ENCODE measurements around the gene CNOT10.
"Not testable (repeated sequence)": the region's sequence is repeated elsewhere in the genome, so short reads cannot be mapped to it uniquely, and the experiment has no call there.

Gene CNOT10

DNA sequence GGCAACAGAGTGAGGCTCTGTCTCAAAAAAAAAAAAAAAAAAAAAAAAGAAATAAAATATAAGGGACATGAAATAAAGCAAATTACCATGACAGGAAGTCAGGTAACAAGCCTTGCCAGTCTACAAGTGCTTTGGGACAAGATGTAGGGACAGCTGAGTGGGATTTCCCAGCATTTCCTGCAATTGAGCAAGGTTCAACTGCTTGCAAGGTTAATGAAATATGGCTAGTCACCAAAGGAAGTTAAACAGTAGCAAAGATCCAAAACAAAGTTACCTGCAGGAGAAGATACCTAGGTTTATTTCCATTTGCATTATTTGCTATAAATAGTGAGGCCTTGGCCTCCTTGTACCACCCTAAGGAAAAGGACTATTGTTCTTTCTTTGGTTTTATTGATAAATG lies 22.3 kb upstream of the CNOT10 start:
- H3K27me3 ChIP-seq (ENCODE audit: control insufficient read depth in 1 of 2, insufficient read depth in 2 of 2, low read length in 2 of 2), result no peaks in the 10 kb centered on the region
- no peaks in the 10 kb centered on the region for H3K4me1 ChIP-seq (ENCODE audit: control insufficient read depth in 1 of 2, insufficient read depth in 2 of 2, low read length in 2 of 2)
- no peaks in the 10 kb centered on the region for H3K9me3 ChIP-seq (ENCODE audit: control insufficient read depth in 1 of 2, low read length in 2 of 2)
- H3K27ac ChIP-seq (ENCODE audit: low read depth, low read length), result no peak overlapping the region
- no peak overlapping the region for H3K9ac ChIP-seq (ENCODE audit: low read depth in 1 of 2, low read length in 2 of 2)
- H3K4me3 ChIP-seq (ENCODE audit: low read depth in 1 of 2, low read length in 2 of 2), result no peak overlapping the region
- H3K36me3 ChIP-seq (ENCODE audit: control insufficient read depth in 1 of 2, insufficient read depth in 2 of 2, low read length in 2 of 2), result no peaks in the 10 kb centered on the region

GRCh38 chr3:32664630-32665075 lies 20.3 kb upstream of the CNOT10 start:
- not testable (repeated sequence) for H3K4me1 ChIP-seq (ENCODE audit: control insufficient read depth in 1 of 2, insufficient read depth in 2 of 2, low read length in 2 of 2); H3K4me3 ChIP-seq (ENCODE audit: low read depth in 1 of 2, low read length in 2 of 2); H3K9me3 ChIP-seq (ENCODE audit: control insufficient read depth in 1 of 2, low read length in 2 of 2); H3K27me3 ChIP-seq (ENCODE audit: control insufficient read depth in 1 of 2, insufficient read depth in 2 of 2, low read length in 2 of 2); H3K27ac ChIP-seq (ENCODE audit: low read depth, low read length); H3K9ac ChIP-seq (ENCODE audit: low read depth in 1 of 2, low read length in 2 of 2); H3K36me3 ChIP-seq (ENCODE audit: control insufficient read depth in 1 of 2, insufficient read depth in 2 of 2, low read length in 2 of 2)

GRCh38 chr3:32667072-32667582 lies 17.9 kb upstream of the CNOT10 start:
- H3K27ac ChIP-seq (ENCODE audit: low read depth, low read length), result no peak overlapping the region
- no peaks in the 10 kb centered on the region for H3K27me3 ChIP-seq (ENCODE audit: control insufficient read depth in 1 of 2, insufficient read depth in 2 of 2, low read length in 2 of 2)
- H3K4me1 ChIP-seq (ENCODE audit: control insufficient read depth in 1 of 2, insufficient read depth in 2 of 2, low read length in 2 of 2), result no peaks in the 10 kb centered on the region
- H3K36me3 ChIP-seq (ENCODE audit: control insufficient read depth in 1 of 2, insufficient read depth in 2 of 2, low read length in 2 of 2), result no peaks in the 10 kb centered on the region
- no peak overlapping the region for H3K9ac ChIP-seq (ENCODE audit: low read depth in 1 of 2, low read length in 2 of 2)
- H3K9me3 ChIP-seq (ENCODE audit: control insufficient read depth in 1 of 2, low read length in 2 of 2), result no peaks in the 10 kb centered on the region
- no peak overlapping the region for H3K4me3 ChIP-seq (ENCODE audit: low read depth in 1 of 2, low read length in 2 of 2)

- not testable (repeated sequence) for H3K27ac ChIP-seq (ENCODE audit: low read depth, low read length); H3K4me3 ChIP-seq (ENCODE audit: low read depth in 1 of 2, low read length in 2 of 2); H3K9ac ChIP-seq (ENCODE audit: low read depth in 1 of 2, low read length in 2 of 2); H3K36me3 ChIP-seq (ENCODE audit: control insufficient read depth in 1 of 2, insufficient read depth in 2 of 2, low read length in 2 of 2); H3K4me1 ChIP-seq (ENCODE audit: control insufficient read depth in 1 of 2, insufficient read depth in 2 of 2, low read length in 2 of 2); H3K27me3 ChIP-seq (ENCODE audit: control insufficient read depth in 1 of 2, insufficient read depth in 2 of 2, low read length in 2 of 2); H3K9me3 ChIP-seq (ENCODE audit: control insufficient read depth in 1 of 2, low read length in 2 of 2)
These were observed 15.8 kb upstream of the CNOT10 start for GRCh38 chr3:32669226-32669625.

- not testable (repeated sequence) for H3K4me3 ChIP-seq (ENCODE audit: low read depth in 1 of 2, low read length in 2 of 2); H3K36me3 ChIP-seq (ENCODE audit: control insufficient read depth in 1 of 2, insufficient read depth in 2 of 2, low read length in 2 of 2)
These were observed 11.3 kb upstream of the CNOT10 start for GRCh38 chr3:32673730-32674129.

DNA sequence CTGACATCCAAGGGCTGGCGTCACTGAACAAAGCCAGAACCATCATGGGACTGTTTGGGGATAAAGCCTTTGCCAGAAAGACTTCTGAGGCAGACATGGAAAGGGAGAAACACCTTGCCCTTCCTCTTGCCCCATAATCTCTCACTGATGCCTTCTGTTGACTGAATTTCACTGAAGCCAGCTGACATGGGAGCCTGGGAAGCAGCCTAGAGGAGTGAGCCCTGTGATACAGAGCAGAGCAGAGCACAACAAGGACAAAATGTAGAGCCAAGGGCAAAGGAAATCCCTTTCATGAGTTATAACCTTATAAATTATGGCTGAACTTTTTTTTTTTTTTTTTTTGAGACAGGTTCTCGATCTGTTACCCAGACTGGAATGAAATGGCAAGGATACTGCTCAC lies 9.8 kb upstream of the CNOT10 start:
- no peaks in the 10 kb centered on the region for H3K4me1 ChIP-seq (ENCODE audit: control insufficient read depth in 1 of 2, insufficient read depth in 2 of 2, low read length in 2 of 2)
- no peaks in the 10 kb centered on the region for H3K36me3 ChIP-seq (ENCODE audit: control insufficient read depth in 1 of 2, insufficient read depth in 2 of 2, low read length in 2 of 2)
- H3K9me3 ChIP-seq (ENCODE audit: control insufficient read depth in 1 of 2, low read length in 2 of 2), result no peaks in the 10 kb centered on the region
- no peak overlapping the region for H3K27ac ChIP-seq (ENCODE audit: low read depth, low read length)
- H3K27me3 ChIP-seq (ENCODE audit: control insufficient read depth in 1 of 2, insufficient read depth in 2 of 2, low read length in 2 of 2), result no peaks in the 10 kb centered on the region
- H3K4me3 ChIP-seq (ENCODE audit: low read depth in 1 of 2, low read length in 2 of 2), result no peak overlapping the region
- H3K9ac ChIP-seq (ENCODE audit: low read depth in 1 of 2, low read length in 2 of 2), result no peak overlapping the region

More at GRCh38 chr3:32673730-32674129, 11.3 kb upstream of the CNOT10 start:
- H3K9ac ChIP-seq (ENCODE audit: low read depth in 1 of 2, low read length in 2 of 2); H3K4me1 ChIP-seq (ENCODE audit: control insufficient read depth in 1 of 2, insufficient read depth in 2 of 2, low read length in 2 of 2); H3K27ac ChIP-seq (ENCODE audit: low read depth, low read length); H3K9me3 ChIP-seq (ENCODE audit: control insufficient read depth in 1 of 2, low read length in 2 of 2); H3K27me3 ChIP-seq (ENCODE audit: control insufficient read depth in 1 of 2, insufficient read depth in 2 of 2, low read length in 2 of 2): not testable (repeated sequence)

- Histone ChIP-seq H3K9me3 (ENCODE audit: control insufficient read depth in 1 of 2, low read length in 2 of 2) (no peaks in the 10 kb centered on the region), H3K9ac (ENCODE audit: low read depth in 1 of 2, low read length in 2 of 2) (no peak overlapping the region), H3K36me3 (ENCODE audit: control insufficient read depth in 1 of 2, insufficient read depth in 2 of 2, low read length in 2 of 2) (no peaks in the 10 kb centered on the region), H3K27me3 (ENCODE audit: control insufficient read depth in 1 of 2, insufficient read depth in 2 of 2, low read length in 2 of 2) (no peaks in the 10 kb centered on the region), H3K4me1 (ENCODE audit: control insufficient read depth in 1 of 2, insufficient read depth in 2 of 2, low read length in 2 of 2) (no peaks in the 10 kb centered on the region), H3K4me3 (ENCODE audit: low read depth in 1 of 2, low read length in 2 of 2) (no peak overlapping the region), H3K27ac (ENCODE audit: low read depth, low read length) (no peak overlapping the region)
These were observed 9.3 kb upstream of the CNOT10 start for GRCh38 chr3:32675650-32676049.

GRCh38 chr3:32681811-32682210 lies 3.2 kb upstream of the CNOT10 start:
- Histone ChIP-seq H3K27me3 (ENCODE audit: control insufficient read depth in 1 of 2, insufficient read depth in 2 of 2, low read length in 2 of 2) (no peaks in the 10 kb centered on the region), H3K27ac (ENCODE audit: low read depth, low read length) (no peak overlapping the region), H3K36me3 (ENCODE audit: control insufficient read depth in 1 of 2, insufficient read depth in 2 of 2, low read length in 2 of 2) (no peaks in the 10 kb centered on the region), H3K9ac (ENCODE audit: low read depth in 1 of 2, low read length in 2 of 2) (no peak overlapping the region), H3K4me3 (ENCODE audit: low read depth in 1 of 2, low read length in 2 of 2) (no peak overlapping the region), H3K4me1 (ENCODE audit: control insufficient read depth in 1 of 2, insufficient read depth in 2 of 2, low read length in 2 of 2) (peaks cover 19% of the 10 kb centered on the region in 2 donors), H3K9me3 (ENCODE audit: control insufficient read depth in 1 of 2, low read length in 2 of 2) (no peaks in the 10 kb centered on the region)

- Histone ChIP-seq H3K4me1 (ENCODE audit: control insufficient read depth in 1 of 2, insufficient read depth in 2 of 2, low read length in 2 of 2) (peaks cover 19 to 22% of the 10 kb centered on the region in 2 donors), H3K9ac (ENCODE audit: low read depth in 1 of 2, low read length in 2 of 2) (peak overlapping the region; percentile 44 to 70), H3K4me3 (ENCODE audit: low read depth in 1 of 2, low read length in 2 of 2) (peak overlapping the region; percentile 87 to 88), H3K27me3 (ENCODE audit: control insufficient read depth in 1 of 2, insufficient read depth in 2 of 2, low read length in 2 of 2) (no peaks in the 10 kb centered on the region), H3K36me3 (ENCODE audit: control insufficient read depth in 1 of 2, insufficient read depth in 2 of 2, low read length in 2 of 2) (peaks cover 0 to 4% of the 10 kb centered on the region in 2 donors), H3K9me3 (ENCODE audit: control insufficient read depth in 1 of 2, low read length in 2 of 2) (no peaks in the 10 kb centered on the region), H3K27ac (ENCODE audit: low read depth, low read length) (no peak overlapping the region)
These were observed 774 bp upstream of the CNOT10 start for GRCh38 chr3:32684029-32684799.

- Histone ChIP-seq H3K27me3 (ENCODE audit: control insufficient read depth in 1 of 2, insufficient read depth in 2 of 2, low read length in 2 of 2) (no peaks in the 10 kb centered on the region), H3K27ac (ENCODE audit: low read depth, low read length) (peak overlapping the region; percentile 61), H3K4me3 (ENCODE audit: low read depth in 1 of 2, low read length in 2 of 2) (peak overlapping the region; percentile 87 to 88), H3K9me3 (ENCODE audit: control insufficient read depth in 1 of 2, low read length in 2 of 2) (no peaks in the 10 kb centered on the region), H3K4me1 (ENCODE audit: control insufficient read depth in 1 of 2, insufficient read depth in 2 of 2, low read length in 2 of 2) (peaks cover 19 to 22% of the 10 kb centered on the region in 2 donors), H3K9ac (ENCODE audit: low read depth in 1 of 2, low read length in 2 of 2) (peak overlapping the region; percentile 71), H3K36me3 (ENCODE audit: control insufficient read depth in 1 of 2, insufficient read depth in 2 of 2, low read length in 2 of 2) (peaks cover 4% of the 10 kb centered on the region in 2 donors)
These were observed 676 bp downstream of the CNOT10 start for GRCh38 chr3:32685543-32686185.

Data from duodenal mucosa (tissue), 2 donors.